NCI-H1436 treated with DMSO at 0.1 percent for 48 hours (cell line): Measurements from ENCODE around the gene ATOH7.
"Not testable (repeated sequence)": the region's sequence is repeated elsewhere in the genome, so short reads cannot be mapped to it uniquely, and the experiment has no call there.

Experiments used
- DNase-seq: peaks from one replicate; lab custom pipeline; 2025; lab: John Stamatoyannopoulos, UW

ATOH7 gene

DNA sequence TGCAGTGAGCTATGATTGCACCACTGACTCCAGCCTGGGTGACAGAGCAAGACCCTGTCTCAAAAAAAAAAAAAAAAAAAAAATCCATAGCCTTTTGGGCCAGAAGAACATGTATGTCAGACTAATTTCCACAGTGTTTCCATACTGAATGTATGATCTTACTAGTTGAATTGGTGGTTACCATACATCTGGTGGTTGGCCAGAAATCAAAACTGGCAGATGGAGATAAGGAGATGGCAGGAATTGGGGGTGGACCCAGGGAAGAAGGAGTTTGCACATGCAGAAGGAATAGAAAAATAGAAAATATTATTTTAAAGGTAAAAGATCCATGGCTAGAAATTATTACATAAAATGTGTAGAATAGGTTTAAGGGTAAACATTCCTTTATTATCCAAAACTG is 3.7 kb upstream of the ATOH7 start:
- DNase-seq = no peak

GRCh38 chr10:68235111-68235510 is 3.2 kb upstream of the ATOH7 start:
- no peak for DNase-seq

DNA sequence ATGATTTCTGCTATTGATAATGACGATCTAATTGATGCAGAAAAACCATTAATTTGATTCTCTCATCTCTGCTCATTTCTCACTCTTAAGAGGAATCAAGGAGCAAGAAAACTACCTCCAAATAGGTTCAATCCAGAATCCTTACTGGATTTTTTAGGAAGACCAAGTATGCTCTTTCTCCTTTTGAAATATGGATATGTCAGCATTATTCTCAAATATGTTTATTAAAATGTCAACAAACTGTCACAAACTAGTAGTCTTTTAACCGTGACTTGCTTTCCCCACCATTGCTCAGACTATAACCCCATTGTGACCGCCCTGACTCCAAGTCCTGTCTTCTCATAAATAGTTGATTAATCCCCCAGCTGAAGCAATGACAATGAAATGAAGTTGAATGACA is 1.1 kb upstream of the ATOH7 start:
- DNase-seq = no peak

GRCh38 chr10:68231106-68231816 is 652 bp downstream of the ATOH7 start:
- DNase-seq = no peak

GRCh38 chr10:68230268-68230667 is 1.6 kb downstream of the ATOH7 start:
- no peak for DNase-seq

GRCh38 chr10:68224810-68225209 is 7.1 kb downstream of the ATOH7 start:
- no peak for DNase-seq

GRCh38 chr10:68223535-68224165 is 8.3 kb downstream of the ATOH7 start:
- DNase-seq = no peak

DNA sequence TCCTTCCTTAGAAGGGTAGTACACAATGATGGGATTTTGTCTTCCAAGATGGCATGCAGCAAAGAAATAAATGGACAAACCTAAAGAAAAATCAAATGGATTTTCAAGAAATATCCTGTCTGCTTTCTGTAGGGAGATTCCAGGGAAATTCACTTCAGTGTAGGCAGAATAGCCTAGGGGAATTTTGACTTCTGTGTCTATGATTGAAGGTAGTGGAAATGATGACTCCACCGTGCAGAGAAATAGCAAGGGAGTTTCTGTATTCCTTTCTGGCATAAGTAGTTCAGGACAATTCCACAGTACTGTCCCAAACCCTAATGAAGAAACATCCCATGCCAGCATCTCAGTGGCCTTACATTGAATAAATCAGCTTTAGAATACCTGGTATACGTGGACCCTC is 9.5 kb downstream of the ATOH7 start:
- no peak for DNase-seq

DNA sequence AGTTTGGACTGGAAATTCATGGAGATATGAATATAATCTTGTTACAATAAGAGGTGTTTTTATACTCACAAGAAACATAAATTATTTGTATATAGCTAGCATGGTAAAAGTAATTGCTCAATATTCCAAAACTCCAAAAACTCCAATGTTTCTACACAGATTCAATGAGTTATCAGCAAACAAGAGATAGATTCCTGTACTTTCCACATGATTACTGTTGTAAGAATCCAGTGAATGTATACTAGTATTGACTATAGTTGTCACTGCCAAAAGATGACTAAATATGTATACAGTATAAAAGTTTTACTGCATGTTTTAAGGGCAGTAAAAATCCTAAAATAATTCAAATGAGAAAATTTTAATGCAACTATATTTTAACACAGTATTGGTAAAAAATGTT is 10.7 kb downstream of the ATOH7 start:
- no peak for DNase-seq

DNA sequence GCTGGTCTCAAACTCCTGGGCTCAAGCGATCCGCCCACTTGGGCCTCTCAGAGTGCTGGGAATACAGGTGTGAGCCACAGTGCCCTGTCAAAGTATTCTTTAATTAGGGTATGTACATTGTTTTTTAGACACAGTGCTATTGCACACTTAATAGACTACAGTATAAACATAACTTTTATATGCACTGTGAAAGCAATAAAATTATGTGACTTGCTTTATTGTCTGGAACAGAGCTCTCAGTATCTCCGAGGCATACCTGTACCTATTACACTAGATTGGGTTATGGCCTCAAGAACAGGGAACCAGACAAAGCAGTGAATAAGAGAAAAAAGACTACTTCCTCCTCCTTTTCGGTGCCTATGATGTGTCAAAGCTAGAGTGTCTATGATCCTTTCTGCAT is 13.1 kb downstream of the ATOH7 start:
- DNase-seq = no peak

DNA sequence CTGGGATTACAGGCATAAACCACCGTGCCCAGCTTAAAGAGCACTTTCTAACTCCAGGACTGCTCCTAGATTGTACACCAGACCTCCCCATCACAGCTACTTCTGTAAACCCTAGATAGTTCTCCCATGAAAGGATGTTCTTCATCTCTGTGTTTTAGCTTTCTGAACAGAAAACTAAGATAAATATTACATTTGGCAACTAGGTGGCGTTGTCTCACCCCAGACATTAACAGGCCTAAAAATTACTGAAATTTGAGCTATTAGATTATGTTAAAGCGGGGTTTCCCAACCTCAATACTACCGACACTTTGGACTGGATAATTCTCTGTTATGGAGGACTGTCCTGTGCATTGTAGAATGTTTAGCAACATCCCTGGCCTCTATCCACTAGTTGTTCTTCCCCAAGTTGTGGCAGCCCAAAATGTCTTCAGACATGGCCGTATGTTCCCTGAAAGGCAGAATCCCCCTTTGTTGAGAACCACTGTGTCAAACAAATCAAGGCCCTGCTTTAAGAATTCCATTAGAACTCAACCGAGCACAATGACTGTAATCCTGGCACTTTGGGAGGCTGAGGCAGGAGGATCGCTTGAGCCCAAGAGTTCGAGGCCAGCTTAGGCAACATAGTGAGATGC is 19.1 kb downstream of the ATOH7 start:
- DNase-seq = no peak

- DNase-seq = no peak
Measured at GRCh38 chr10:68211669-68212068, 20.2 kb downstream of the ATOH7 start.

- no peak for DNase-seq
Measured at GRCh38 chr10:68208424-68209042, 23.4 kb downstream of the ATOH7 start.

- DNase-seq = no peak
Measured at GRCh38 chr10:68202960-68203353, 29.0 kb downstream of the ATOH7 start.

DNA sequence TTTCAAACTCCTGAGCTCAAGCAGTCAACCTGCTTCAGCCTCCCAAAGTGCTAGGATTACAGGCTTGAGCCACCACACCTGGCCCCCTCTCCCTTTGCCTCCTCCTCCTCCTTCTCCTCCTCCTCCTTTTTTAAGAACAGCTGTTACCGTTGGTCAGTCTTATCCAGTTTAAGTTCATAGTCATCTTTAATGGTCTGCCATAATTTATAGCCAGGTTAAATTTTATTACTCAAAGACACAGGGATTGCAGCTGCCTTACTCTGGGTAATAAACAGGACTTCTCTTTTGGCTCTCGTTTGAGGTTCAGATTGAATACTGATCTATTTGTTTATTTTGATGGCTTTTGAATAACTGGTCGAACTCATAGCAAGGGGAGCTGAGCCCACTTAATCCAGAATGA is 35.2 kb downstream of the ATOH7 start:
- DNase-seq = no peak

- DNase-seq = not testable (repeated sequence)
Measured at GRCh38 chr10:68195776-68196175, 36.1 kb downstream of the ATOH7 start.

GRCh38 chr10:68194290-68194689 is 37.6 kb downstream of the ATOH7 start:
- DNase-seq = no peak

- no peak for DNase-seq
Measured at GRCh38 chr10:68192113-68192512, 39.8 kb downstream of the ATOH7 start.

GRCh38 chr10:68188835-68189234 is 43.1 kb downstream of the ATOH7 start:
- no peak for DNase-seq

DNA sequence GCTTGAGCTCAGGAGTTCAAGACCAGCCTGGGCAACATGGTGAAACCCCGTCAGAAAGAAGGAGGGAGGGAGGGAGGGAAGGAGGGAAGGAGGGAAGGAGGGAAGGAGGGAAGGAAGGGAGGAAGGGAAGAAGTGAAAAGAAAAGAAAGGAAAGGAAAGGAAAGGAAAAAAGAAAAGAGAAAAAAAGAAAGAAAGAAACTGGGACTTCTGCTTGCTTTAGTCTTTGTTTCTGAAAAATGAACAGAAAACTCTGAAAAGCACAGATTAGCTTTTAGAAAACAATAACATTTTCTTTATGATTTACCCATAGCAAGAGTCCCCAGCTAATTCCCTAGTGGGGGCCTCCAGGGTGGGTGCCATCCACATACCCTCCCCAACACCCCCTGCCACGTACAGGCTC is 46.8 kb downstream of the ATOH7 start:
- DNase-seq = no peak

GRCh38 chr10:68184546-68184945 is 47.4 kb downstream of the ATOH7 start:
- no peak for DNase-seq
